GF-D8 (cell line): ENCODE data around the gene ZNF423.

Experiments
- DNase-seq: peaks from one replicate; lab custom pipeline; 2025; lab: John Stamatoyannopoulos, UW

Gene ZNF423

DNA sequence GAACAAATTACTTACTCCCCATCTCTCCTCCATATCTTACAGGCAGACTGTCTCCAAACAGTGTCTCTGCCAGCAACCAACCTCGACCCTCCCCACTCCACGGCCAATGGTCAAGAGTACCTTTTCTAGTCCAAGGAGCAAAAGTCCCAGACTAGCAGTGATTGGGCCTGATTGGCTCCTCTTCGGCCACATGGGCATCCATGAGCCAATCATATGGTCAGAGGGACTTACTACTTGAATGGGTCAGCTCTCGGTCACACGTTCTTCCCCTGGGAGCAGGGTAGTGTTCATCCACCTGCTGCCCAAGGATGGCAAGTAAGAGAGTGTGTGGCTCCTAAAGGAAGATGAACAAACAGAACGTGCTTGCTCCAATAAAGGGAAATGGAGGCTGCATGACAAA lies 397.7 kb downstream of the ZNF423 start:
- no peak for DNase-seq

DNA sequence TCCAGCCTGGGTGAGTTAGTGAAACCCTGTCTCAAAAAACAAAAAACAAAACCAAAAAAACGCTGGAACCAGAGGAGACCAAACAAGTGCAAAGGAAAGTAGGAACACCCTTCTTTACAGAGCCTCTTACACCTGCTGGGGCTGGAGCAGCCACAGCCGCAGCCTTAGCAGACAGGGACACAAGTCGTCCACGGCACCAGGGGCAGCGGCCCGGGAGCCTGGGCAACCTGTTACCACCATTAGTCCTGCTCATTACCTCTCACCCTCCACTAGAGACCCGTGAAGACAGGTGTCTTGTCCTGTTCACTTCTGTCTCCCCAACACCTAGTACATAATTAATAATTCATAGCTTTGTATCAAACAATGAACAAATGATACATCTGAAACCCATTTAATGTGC lies 398.7 kb downstream of the ZNF423 start:
- DNase-seq, result no peak

DNA sequence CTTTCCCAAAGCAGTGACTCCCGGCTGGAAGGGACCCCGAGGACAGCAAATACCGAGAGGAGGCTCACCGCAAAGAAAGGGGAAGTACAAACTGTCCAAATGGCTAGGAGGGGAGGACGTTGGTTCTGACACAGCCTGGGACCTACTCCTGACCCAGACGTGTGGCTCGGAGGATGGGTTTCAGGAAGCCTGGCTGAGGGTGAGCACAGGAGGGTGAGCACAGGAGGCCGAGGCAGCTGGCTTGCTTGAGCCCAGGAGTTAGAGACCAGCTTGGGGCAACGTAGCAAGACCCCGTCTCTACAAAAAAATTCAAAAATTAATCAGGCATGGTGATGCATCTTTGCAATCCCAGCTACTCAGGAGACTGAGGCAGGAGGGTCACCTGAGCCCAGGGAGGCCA lies 399.1 kb downstream of the ZNF423 start:
- DNase-seq, result no peak

DNA sequence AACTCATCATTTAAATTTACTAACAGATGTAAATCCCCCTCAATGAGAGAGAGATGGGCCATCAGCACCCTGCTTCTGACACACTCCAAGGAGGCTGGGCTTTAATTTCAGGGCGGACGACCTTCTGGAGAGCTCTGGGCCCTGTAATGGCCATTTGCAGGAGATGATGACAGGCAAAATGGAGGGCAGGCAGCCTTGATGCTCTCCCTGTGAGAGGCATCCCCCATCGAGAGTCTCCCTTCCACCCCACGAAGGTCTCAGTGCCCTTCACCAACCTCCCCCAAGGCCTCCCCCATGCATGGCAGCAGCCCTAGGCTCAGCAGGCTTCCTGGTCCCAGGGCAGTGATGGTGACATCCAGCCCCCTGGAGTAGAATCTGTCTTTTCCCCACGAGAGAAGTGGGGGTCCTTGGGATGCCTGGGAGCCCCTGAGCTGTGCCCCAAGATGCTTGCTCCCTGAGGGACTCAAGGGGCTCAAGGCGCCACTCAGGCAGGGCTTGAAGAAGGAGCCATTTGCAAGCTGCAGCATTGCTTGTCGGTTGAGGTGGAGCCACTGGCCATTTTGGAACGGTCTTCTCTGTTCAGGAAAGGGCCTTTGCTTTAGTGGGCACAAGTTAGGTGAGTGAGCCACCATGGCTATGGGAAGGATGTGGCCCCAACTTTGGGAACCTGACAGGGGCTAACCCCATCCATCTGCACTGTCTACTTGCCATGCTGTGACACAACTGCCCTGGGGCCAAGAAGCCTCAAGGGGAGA lies 399.7 kb downstream of the ZNF423 start:
- DNase-seq, result no peak

DNA sequence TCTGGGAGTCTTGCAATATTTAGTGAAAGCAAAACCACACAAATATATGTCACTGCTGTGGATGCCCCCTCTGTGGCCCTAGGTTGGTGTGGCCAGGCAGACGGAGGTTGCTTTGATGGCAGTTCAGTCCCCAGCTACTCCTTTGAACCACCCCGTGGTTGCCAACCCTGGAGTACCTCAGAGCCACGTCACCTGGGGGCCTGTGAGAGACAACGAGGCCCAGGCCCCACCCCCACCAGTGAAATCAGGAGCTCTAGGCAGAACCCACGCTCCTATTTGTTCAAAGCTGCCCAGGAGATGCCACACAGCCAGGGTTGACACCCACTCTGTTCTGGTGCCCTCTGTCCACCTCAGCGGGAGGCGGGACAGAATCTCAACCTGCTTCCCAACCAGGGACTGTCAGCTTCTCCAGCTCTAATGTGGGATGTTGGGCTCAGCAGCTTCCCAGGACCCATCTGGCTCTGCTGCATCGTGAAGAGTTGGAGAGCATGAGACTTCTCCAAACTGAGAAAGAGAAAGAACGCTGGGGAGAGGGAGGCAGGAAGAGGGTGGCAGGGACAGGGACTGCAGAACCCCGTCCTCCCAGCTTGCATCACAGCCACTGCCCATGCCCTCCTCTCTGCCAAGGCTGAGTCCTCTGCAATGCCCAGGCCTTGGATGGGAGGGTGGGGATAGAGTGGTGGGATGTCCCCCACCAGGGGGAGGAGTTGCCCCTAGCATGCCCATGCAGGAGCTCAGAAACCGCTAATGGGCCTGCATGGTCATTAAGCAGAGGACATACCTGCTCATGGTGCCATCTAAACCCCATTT lies 400.5 kb downstream of the ZNF423 start:
- DNase-seq, result no peak

DNA sequence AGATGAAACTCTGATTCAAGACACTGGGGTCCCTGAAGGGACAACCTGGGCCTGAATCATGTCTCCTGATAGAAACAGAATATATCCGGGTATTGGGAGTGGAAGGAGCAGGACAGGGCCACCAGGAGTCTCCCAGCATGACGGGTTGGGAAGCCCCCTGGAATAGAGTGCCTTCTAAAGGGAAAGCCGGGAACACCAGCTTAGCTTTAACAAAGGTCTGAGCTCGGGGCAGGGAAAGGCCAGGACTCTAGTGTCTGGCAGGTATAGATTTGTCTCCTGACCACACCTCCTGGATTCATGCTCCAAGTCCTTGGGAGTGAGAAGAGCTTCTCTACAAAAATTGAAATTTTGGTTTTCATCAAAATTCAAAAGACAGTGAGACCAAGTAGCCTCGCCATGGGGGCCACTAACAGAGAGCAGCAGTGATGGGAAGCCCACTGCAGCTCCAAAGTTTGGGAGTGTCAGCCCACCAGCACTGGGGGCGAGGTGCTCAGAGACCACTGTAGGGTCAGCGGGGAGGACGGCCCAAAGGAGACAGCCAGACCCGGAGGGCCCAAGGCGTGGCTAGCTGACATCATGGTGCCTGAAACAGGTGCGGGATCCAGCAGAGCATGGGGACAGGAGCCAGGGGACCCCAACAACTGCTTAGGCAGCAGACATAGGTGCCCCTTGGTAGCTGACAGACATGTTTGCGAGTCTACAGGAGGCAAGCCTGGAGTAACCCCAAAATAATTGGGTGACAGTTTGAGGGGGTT lies 401.3 kb downstream of the ZNF423 start:
- DNase-seq, result no peak

DNA sequence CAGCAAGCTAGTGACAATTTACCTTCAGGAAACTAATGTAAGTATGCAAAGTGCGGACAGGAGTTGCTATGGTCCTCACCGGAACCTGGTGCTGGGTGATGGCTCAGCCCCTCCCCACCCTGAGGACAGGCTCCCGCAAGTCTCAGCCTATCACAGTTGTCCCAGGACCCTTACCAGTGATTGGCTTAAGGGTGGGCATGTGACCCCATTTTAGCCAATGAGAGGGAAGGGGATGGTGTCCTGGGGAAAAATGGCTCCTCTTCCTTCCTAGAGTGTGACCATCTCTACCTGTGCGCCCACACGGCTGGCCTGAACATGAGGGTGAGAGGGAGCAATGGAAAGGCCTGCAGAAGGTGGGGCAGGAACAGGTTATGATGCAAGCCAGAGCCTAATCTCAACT lies 401.9 kb downstream of the ZNF423 start:
- no peak for DNase-seq

DNA sequence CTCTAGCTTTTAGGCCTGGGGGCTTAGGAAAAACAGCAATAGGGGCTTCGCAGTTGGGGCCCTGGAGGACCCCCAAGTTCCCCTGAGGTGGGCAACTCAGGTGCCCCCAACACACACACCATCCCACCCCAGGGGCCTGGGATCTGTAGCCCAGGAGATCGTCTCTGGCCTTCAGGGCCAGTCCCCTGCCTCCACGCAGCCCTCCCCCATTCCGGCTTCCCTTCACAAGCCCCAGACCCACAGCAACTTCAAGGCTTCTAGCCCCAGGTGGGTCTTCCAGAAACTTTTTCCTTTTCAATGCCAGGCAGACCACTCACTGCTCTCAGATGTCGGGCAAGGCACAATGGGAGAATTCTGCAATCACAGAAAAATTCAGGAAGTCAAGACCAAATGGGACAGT lies 402.9 kb downstream of the ZNF423 start:
- DNase-seq, result no peak

DNA sequence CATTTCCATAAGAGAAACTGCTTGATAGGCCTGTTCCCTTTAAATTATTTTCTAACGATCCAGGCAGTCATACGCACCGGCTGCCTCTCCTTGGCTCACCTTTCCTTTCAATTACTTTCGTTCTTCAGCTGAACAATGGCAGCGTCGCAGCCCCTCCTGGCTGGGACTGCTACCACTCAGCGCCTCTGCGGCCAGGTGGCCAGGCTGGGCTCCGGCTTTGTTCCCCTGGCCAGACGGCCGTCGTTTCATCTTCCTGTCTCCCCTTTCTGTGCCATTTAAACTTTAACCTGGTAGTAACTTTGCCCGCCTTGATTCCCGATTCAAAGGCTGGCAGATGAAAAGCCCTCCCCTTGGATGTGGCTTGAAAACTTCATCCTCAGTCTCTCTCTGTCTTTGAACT lies 403.3 kb downstream of the ZNF423 start:
- no peak for DNase-seq

DNA sequence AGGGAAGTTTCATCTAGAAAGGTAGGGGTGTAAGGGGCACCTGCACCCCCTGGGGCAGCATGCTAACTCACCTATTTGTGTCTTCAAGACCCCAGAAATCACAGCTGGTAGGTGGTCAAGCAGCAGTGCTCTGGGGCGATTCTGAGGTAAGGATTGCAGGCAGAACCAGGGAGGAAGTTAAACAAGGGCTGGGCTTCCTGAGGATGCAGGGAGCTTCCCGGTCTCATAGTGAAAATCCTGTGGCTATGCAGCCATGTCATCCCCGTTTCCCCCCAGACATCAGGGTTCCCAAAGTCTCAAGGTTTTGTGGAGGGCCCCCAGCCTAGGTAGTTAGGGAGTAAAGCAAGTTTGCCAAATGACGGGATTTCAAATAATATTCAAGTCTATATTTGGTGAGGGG lies 403.8 kb downstream of the ZNF423 start:
- no peak for DNase-seq

DNA sequence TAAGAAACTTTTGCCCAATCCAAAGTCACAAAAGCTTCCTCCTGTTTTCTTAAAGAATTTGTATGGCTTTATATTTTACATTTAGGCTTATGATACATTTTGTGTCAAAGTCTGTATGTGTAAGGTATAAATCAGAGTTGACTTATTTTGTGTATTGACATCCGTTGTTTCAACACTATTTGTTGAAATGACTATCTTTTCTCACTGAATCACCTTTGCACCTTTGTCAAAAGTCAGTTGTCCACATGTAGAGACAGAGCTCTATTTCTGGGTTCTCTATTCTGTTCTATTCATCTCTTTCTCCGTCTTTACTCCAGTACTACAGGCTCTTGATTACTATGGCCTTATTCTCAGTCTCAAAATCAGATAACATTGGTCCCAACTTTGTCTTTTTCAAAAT lies 409.1 kb downstream of the ZNF423 start:
- no peak for DNase-seq

DNA sequence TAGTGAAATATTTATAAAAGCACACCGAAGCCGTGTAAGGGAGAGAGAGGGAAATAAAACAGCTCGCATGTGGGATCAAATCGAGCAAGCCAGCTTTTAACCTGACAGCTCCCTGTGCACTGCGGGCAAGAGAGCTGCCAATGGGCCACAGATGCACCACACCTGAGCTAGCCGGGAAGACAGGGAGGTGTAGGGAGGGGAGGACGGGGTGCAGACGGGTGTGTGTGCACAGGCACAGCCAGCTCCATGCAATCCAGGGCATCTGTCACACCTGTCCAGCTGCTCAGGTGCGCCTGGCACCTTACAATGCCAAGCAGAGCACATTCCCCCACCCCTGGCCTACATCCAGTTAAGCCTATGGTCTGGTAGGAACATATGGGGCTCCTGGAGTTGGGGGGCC lies 412.3 kb downstream of the ZNF423 start:
- DNase-seq, result no peak

DNA sequence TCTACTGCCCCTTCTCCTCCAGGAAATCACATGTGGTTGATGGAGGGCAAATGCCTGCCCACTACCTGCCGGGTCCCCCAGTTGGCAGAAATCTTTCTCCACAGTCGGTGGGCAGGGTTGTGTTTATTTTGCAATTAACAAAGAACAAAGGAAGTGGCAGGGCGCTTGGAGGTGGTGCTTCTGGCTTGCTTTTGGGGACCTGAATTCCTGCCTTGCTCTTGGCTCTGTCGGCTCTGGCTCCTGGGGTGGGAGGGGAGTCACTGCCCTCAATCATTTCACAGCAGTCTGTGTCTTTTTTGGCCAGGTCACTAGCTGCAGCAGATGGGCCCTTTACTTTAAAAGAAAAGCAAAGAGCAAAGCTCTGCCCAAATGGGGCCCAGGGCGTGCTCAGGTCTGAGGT lies 413.1 kb downstream of the ZNF423 start:
- no peak for DNase-seq

DNA sequence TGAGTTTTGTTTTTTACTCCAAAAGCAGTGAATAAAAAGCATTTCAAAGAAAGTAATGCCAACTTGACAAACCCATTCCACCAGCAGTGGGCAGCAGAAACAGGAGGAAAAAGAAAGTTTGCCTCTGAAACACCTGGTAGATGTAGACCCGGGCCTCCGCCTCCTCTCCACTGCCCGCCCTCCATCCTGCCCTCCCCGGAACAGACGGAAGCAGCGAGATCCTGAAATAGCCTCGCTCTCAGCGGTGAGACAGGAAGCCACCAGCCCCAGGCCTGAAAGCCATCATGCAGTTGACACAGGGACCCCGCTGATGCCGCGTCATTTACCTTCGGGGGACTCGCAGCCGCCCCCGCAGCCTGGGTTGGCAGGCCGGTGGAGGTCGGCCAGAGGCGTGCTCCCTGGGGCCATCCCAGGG lies 414.5 kb downstream of the ZNF423 start:
- DNase-seq, result no peak

DNA sequence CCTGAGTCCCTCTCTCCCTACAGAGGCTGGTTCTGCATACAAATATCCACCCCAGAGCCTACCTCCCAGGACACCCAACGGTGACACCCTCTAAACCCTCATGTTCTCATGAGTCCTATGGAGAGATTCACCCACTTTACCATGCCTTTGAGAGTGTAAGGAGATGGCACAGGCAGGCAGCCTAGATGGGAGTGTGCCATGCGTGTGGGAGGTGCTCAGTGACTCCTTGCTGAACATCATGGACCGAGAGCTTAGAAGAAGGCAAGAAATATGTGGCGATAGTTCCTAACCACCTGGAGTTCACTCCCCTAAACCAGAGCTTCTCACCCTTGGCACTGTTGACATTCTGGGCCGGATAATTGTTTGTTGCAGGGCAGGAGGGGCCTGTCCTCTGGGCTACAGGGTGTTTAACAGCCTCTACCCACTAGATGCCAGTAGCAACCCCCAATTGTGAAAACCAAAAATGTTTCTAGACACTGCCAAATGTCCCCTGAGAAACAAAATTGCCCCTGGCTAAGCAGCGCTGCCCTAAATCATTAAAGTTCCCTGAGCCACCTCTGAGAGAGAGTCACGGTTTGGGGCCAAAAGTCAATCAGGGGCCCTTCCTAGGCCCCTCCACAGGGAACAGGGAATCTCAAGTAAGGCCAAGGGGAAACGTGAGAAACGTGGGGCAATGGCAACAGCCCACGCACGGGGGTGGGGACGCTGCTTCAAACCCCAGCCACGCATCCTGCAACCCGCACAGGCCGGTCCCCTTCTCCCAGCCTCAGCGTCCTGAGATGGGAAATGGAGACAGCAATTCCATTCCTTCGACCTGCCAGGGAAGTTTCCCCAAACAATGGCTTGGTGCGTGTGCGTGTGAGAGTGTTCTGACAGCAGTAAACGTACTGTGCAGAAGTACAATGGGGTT lies 415.5 kb downstream of the ZNF423 start:
- DNase-seq, result no peak

DNA sequence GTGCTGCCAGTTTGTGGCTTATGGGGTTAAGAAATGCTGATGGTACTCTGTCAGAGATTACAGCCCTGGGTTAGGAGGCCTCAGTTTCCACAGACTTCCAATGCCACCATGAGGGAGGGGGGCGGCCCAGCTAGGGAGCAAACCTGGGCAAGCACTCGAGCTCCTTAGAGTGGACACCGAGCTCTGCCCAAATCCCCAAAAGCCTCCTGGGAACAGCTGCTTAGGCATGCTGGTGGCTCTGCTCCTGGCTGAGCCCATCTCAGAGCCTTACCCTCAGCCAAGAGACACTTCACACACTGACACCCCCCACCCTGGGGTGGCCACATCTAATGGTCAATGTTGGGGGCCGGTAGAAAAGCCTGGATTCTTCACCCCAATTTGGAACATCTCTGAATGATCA lies 416.2 kb downstream of the ZNF423 start:
- DNase-seq, result no peak

DNA sequence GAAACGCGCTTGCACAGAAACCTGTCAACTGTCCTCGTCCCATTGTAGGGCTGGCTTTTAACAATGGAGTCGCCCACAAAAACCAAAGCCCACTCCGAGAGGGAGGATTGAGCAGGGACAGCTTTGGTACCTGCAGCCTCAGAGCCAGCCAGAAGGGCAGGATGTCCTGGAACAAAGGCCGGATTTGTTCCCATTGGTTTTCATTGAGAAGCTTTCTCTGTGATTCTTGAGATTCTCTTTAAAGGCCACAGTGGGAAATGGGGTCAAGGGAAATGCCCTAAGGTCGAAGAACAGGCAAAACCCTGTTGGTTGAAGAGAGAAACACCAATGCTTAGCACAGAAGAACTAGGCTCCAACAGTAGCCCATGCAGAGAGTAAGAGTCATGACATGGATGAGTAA lies 416.9 kb downstream of the ZNF423 start:
- no peak for DNase-seq
